WI38 (cell line): ENCODE data around the gene C10orf90.

Source experiments
- H3K4me3 ChIP-seq: 2 replicates; pipeline ENCODE4 v1.5.1; 2011; ENCODE audit warnings: low read depth, mild to moderate bottlenecking, control low read depth, low read length
- TF ChIP-seq, protein P1 (sequence below): IDR thresholded peaks from 2 replicates; pipeline ENCODE4 v1.5.1; 2012; ENCODE audit warnings: low read depth, mild to moderate bottlenecking, control low read depth, low read length

The C10orf90 gene

GRCh38 chr10:126420567-126421300, 249.8 kb downstream of the C10orf90 start:
- no peak overlapping the region for H3K4me3 ChIP-seq
- TF ChIP-seq, protein P1, sequence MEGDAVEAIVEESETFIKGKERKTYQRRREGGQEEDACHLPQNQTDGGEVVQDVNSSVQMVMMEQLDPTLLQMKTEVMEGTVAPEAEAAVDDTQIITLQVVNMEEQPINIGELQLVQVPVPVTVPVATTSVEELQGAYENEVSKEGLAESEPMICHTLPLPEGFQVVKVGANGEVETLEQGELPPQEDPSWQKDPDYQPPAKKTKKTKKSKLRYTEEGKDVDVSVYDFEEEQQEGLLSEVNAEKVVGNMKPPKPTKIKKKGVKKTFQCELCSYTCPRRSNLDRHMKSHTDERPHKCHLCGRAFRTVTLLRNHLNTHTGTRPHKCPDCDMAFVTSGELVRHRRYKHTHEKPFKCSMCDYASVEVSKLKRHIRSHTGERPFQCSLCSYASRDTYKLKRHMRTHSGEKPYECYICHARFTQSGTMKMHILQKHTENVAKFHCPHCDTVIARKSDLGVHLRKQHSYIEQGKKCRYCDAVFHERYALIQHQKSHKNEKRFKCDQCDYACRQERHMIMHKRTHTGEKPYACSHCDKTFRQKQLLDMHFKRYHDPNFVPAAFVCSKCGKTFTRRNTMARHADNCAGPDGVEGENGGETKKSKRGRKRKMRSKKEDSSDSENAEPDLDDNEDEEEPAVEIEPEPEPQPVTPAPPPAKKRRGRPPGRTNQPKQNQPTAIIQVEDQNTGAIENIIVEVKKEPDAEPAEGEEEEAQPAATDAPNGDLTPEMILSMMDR: no peak

GRCh38 chr10:126417220-126417825, 253.2 kb downstream of the C10orf90 start:
- no peak overlapping the region for H3K4me3 ChIP-seq
- TF ChIP-seq, protein P1: no peak

DNA sequence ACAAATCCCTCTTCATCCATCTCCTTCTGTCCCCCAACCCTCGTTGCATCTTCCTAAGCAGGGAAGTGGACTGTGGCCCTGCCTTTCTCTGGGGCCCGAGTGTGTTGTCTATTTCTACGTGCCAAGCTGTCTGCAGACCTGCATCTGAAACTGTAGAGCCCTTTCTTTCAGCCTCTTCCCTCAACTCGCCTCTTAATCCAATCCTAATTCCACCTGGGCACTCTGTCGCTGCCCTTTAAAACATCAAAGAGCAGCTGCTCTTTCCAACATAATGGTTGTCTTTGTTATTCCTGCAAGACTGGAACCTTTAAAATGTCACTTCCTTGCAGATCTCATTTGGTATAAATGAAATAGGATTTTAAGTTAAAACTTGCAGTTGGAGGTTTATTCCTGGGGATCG, 260.7 kb downstream of the C10orf90 start:
- TF ChIP-seq, protein P1: no peak
- H3K4me3 ChIP-seq: no peak overlapping the region

DNA sequence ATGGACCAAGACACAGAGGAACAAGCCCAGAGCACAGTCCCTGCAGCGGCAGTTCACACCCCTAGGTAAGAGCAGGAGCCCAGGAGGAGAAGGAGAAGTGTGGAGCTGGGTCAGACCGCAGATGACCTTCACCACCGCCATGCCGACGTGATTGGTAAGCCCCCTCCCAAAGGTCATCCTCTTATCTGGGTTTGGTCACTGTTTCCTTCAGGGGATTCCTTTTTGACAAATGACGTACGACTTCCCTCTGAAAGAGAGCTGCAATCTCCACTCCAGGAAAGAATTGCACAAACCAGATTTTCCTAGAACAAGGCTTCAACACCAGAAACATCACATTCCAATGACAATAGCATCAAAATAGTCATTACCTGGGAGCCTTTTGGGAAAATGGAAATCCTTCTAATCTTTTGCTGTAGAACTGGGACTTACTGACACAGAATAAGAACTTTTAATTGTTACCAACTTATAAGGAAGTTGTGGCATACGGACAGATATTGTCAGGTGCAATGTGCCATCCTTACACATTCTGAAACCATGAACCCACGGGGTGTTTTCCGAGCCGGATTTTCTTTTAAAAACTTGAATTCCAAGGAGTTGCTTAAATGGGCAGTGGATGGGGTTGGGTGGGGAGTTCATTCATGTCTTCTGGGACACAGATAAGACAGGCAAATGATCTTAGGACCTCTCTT, 261.4 kb downstream of the C10orf90 start:
- TF ChIP-seq, protein P1: no peak
- H3K4me3 ChIP-seq: no peak overlapping the region

DNA sequence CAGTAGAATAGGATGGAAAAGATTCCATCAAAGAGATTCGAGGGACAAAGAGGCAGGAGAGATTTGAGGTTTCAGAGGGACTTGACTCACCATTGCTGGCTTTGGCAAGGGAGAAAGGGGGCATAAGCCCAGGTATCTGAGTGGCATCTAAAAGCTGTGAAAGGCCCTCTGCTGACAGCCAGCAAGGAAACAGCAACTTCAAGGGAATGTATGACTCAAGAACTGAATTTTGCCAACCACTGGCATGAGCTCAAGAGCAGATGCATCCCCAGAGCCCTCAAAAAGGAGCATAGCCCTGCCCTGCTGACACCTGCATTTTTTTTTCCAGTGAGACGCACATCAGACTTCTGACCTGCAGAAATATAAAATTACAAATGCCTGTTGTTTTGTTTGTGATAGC, 262.7 kb downstream of the C10orf90 start:
- TF ChIP-seq, protein P1: no peak
- no peak overlapping the region for H3K4me3 ChIP-seq

- TF ChIP-seq, protein P1: no peak
- H3K4me3 ChIP-seq: no peak overlapping the region
These were observed 265.2 kb downstream of the C10orf90 start for GRCh38 chr10:126405239-126405775.
